Measurements from ENCODE around the gene JMJD6. TPM values are rescaled to one million over a fixed set of nuclear protein-coding genes. Genes with fewer than 3 reads are reported as not detected.
"Not testable (repeated sequence)": the region's sequence is repeated elsewhere in the genome, so short reads cannot be mapped to it uniquely, and the experiment has no call there.

Gene JMJD6
- total and polyA plus RNA-seq, 8 donors = 9.3 to 47.3 (median 23.0) TPM

DNA sequence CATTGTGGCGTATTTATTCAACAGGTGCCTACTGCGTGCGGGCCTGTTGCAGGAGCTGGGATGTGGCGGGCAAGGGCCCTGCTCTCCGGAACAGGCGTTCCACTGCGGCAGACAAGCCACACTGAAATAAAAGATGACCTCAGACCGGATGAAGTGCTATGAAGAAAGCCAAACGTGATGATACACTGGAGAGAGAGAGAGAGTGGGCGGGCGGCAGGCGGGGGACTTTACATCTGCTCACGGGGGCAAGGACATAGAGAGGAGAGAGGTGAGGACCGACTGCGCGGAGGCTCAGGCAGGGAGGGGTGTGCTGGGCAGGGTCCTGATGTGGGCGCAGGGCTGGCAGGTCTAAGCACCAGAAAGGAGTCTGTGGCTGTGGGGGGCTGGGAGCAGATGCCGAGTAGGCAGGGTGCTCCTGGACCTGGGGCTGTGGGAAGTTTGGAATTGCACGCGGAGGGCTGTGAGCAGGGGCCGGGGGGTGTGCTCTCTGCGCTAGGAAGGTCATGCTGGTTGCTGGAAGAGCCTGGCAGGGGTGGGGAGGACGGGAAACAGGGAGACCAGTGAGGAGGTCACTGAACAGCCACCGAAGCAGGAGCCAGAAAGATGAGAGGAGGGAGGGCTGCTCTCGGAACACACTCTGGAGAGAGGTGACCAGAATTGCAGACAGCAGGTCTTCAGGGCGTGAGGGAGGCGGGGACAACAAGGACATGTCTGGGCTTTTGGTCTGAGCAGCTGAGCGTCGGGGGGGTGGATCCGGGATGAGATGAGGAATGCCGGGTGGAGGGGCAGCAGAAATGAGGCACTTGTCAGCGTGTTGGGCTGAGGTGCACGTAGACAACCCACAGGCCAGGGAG is 25.6 kb downstream of the JMJD6 start:
- Histone ChIP-seq H3K27ac (peak overlapping the region; percentile 73 to 87 (median 86)), H3K27me3 (no peaks in the 10 kb centered on the region), H3K4me3 (peak overlapping the region in 3 of 4 donors; percentile 14 to 22 (median 17)), H3K4me1 (peaks cover 29 to 79% (median 54%) of the 10 kb centered on the region in 4 donors), H3K9me3 (no peaks in the 10 kb centered on the region), H3K36me3 (no peaks in the 10 kb centered on the region)
- peak in 1 of 4 donors; percentile 20 for TF ChIP-seq POLR2A (IDR thresholded peaks at IDR 0.05)
- no peak for TF ChIP-seq CTCF (IDR thresholded peaks at IDR 0.05)
- TF ChIP-seq POLR2AphosphoS5 (IDR thresholded peaks at IDR 0.05) = peak; percentile 26 to 60 (median 45)
- intact Hi-C loops (cut with DNase I; ENCODE audit: low total_unique reads) = no loop called here
- peak in 1 of 2 donors; percentile 90 for DNase-seq
- WGBS, 5 donors = 56 to 71% (median 62%) methylated on average over 32 to 33 of the region's 33 CpGs

DNA sequence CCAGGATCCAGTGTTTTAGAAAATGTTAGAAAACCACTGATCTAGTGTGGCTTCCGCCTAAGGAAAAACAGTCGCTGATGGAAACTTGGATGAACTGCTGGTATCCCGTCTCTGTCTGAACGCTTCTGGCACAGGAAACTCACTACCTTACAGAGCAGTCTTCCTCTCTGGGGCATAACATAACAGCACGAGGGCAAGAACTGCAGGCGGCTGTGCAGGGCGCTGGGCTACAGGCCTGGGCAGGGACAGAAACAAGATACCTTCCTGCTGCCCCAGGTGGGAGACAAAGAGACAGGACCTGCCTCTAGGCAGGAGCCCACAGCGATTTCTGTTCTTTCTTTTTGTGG is 26.2 kb downstream of the JMJD6 start:
- WGBS, 5 donors = 56 to 79% (median 62%) methylated on average over 8 of the region's 8 CpGs

GRCh38 chr17:76698466-76698977 is 27.9 kb downstream of the JMJD6 start:
- intact Hi-C loops (cut with DNase I; ENCODE audit: low total_unique reads); H3K9me3 ChIP-seq; H3K36me3 ChIP-seq; H3K4me3 ChIP-seq; H3K27me3 ChIP-seq; DNase-seq: not testable (repeated sequence)
- Histone ChIP-seq H3K27ac (peak overlapping the region in 4 of 5 donors; percentile 77 to 87 (median 86)), H3K4me1 (peaks cover 29 to 87% (median 59%) of the 10 kb centered on the region in 4 donors)
- WGBS, 5 donors = 83 to 94% (median 93%) methylated on average over 7 of the region's 7 CpGs

More for the DNA sequence above, 26.2 kb downstream of the JMJD6 start:
- peaks cover 29 to 85% (median 57%) of the 10 kb centered on the region in 4 donors for H3K4me1 ChIP-seq
- no peaks in the 10 kb centered on the region for H3K36me3 ChIP-seq
- DNase-seq = peak in 1 of 2 donors; percentile 33
- no peak for TF ChIP-seq EP300 (IDR thresholded peaks at IDR 0.05)
- TF ChIP-seq POLR2A (IDR thresholded peaks at IDR 0.05) = no peak
- no peak for TF ChIP-seq POLR2AphosphoS5 (IDR thresholded peaks at IDR 0.05)
- no peak for TF ChIP-seq CTCF (IDR thresholded peaks at IDR 0.05)
- peak overlapping the region in 1 of 4 donors; percentile 22 for H3K4me3 ChIP-seq
- H3K9me3 ChIP-seq = no peaks in the 10 kb centered on the region
- H3K27me3 ChIP-seq = no peaks in the 10 kb centered on the region
- H3K27ac ChIP-seq = peak overlapping the region; percentile 73 to 87 (median 86)
- intact Hi-C loops (cut with DNase I; ENCODE audit: low total_unique reads) = no loop called here

GRCh38 chr17:76697702-76698465 is 28.5 kb downstream of the JMJD6 start:
- Histone ChIP-seq H3K4me3 (no peak overlapping the region), H3K27me3 (no peaks in the 10 kb centered on the region), H3K9me3 (no peaks in the 10 kb centered on the region), H3K36me3 (no peaks in the 10 kb centered on the region), H3K27ac (peak overlapping the region in 4 of 5 donors; percentile 60 to 87 (median 82)), H3K4me1 (peaks cover 29 to 80% (median 56%) of the 10 kb centered on the region in 4 donors)
- WGBS, 5 donors = 54 to 62% (median 59%) methylated on average over 17 of the region's 17 CpGs
- peak in 1 of 2 donors; percentile 78 for DNase-seq
- TF ChIP-seq POLR2A (IDR thresholded peaks at IDR 0.05) = no peak
- no peak for TF ChIP-seq CTCF (IDR thresholded peaks at IDR 0.05)
- no peak for TF ChIP-seq EP300 (IDR thresholded peaks at IDR 0.05)
- no peak for TF ChIP-seq POLR2AphosphoS5 (IDR thresholded peaks at IDR 0.05)
- intact Hi-C loops (cut with DNase I; ENCODE audit: low total_unique reads) = no loop called here
